Liver (tissue), 9 donors: ENCODE measurements around the gene PGAM2. TPM values are rescaled to one million over a fixed set of nuclear protein-coding genes. Genes with fewer than 3 reads are reported as not detected.

Experiments
- DNase-seq: peaks from one replicate; pipeline ENCODE4 v3.0.0-alpha.2; 2017; ENCODE audit warnings: low spot score
- H3K27ac ChIP-seq, 2 donors: one replicate each; pipeline ENCODE4 v1.7.0; 2013; ENCODE audit warnings: inconsistent platforms in 2 of 2, low read length in 2 of 2, control low read depth in 1 of 2, low read depth in 1 of 2, mild to moderate bottlenecking in 1 of 2
- H3K27me3 ChIP-seq, 4 donors: one replicate each; pipeline versions ENCODE4 v1.6.1 to v1.7.0; 2013; ENCODE audit warnings: low read length in 3 of 4, inconsistent platforms in 1 of 4, mild to moderate bottlenecking in 1 of 4, moderate library complexity in 1 of 4; ENCODE audit not compliant: control insufficient read depth in 4 of 4, insufficient read depth in 4 of 4
- H3K36me3 ChIP-seq, 4 donors: one replicate each; pipeline versions ENCODE4 v1.6.1 to v1.7.0; 2013; ENCODE audit warnings: low read length in 3 of 4, mild to moderate bottlenecking in 3 of 4, low read depth in 1 of 4, moderate library complexity in 1 of 4; ENCODE audit not compliant: control insufficient read depth in 4 of 4, insufficient read depth in 3 of 4
- H3K4me1 ChIP-seq, 4 donors: one replicate each; pipeline versions ENCODE4 v1.6.1 to v1.7.0; 2013; ENCODE audit warnings: low read length in 3 of 4, mild to moderate bottlenecking in 3 of 4, moderate library complexity in 1 of 4; ENCODE audit not compliant: control insufficient read depth in 4 of 4, insufficient read depth in 4 of 4
- H3K4me3 ChIP-seq, 3 donors: one replicate each; pipeline versions ENCODE4 v1.6.1 to v1.7.0; 2013; ENCODE audit warnings: low read length in 3 of 3, control low read depth in 1 of 3, low read depth in 1 of 3, mild to moderate bottlenecking in 1 of 3
- H3K9ac ChIP-seq, 2 donors: one replicate each; pipeline ENCODE4 v1.7.0; 2013; ENCODE audit warnings: low read length in 2 of 2, mild to moderate bottlenecking in 2 of 2, moderate library complexity in 2 of 2, control low read depth in 1 of 2, low read depth in 1 of 2
- H3K9me3 ChIP-seq, 4 donors: one replicate each; pipeline versions ENCODE4 v1.6.1 to v1.7.0; 2013; ENCODE audit warnings: low read length in 3 of 4; ENCODE audit not compliant: control insufficient read depth in 4 of 4
- EGR1 ChIP-seq, 2 donors: IDR thresholded peaks; 2 replicates each; pipeline ENCODE4 v1.6.1; 2016 to 2018; ENCODE audit warnings: antibody characterized with exemption in 2 of 2, low read depth in 2 of 2
- FOXA1 ChIP-seq: IDR thresholded peaks from 2 replicates; pipeline ENCODE4 v1.6.1; 2016; ENCODE audit warnings: antibody characterized with exemption
- FOXA2 ChIP-seq: IDR thresholded peaks from 2 replicates; pipeline ENCODE4 v1.6.1; 2016; ENCODE audit warnings: antibody characterized with exemption
- GABPA ChIP-seq, 2 donors: IDR thresholded peaks in 1 of 2; conservative IDR thresholded peaks in 1 of 2; 2 replicates each; pipeline ENCODE4 v1.6.1; 2016; ENCODE audit warnings: antibody characterized with exemption in 2 of 2, mild to moderate bottlenecking in 1 of 2, moderate library complexity in 1 of 2
- HNF4A ChIP-seq, 2 donors: conservative IDR thresholded peaks; 2 replicates each; pipeline ENCODE4 v1.6.1; 2016; ENCODE audit warnings: antibody characterized with exemption in 2 of 2, mild to moderate bottlenecking in 2 of 2
- HNF4G ChIP-seq: IDR thresholded peaks from 2 replicates; pipeline ENCODE4 v1.6.1; 2016; ENCODE audit warnings: antibody characterized with exemption
- NR2F2 ChIP-seq: IDR thresholded peaks from 2 replicates; pipeline ENCODE4 v1.6.1; 2016; ENCODE audit warnings: antibody characterized with exemption
- RAD21 ChIP-seq, 2 donors: IDR thresholded peaks; 2 replicates each; pipeline ENCODE4 v1.6.1; 2016; ENCODE audit warnings: antibody characterized with exemption in 2 of 2, mild to moderate bottlenecking in 2 of 2
- RXRA ChIP-seq, 2 donors: IDR thresholded peaks; 2 replicates each; pipeline ENCODE4 v1.6.1; 2017 to 2018; ENCODE audit warnings: antibody characterized with exemption in 2 of 2, mild to moderate bottlenecking in 1 of 2
- TAF1 ChIP-seq: conservative IDR thresholded peaks from 2 replicates; pipeline ENCODE4 v1.6.1; 2016; ENCODE audit warnings: antibody characterized with exemption, mild to moderate bottlenecking
- YY1 ChIP-seq: IDR thresholded peaks from 2 replicates; pipeline ENCODE4 v1.6.1; 2016; ENCODE audit warnings: antibody characterized with exemption, mild to moderate bottlenecking
- WGBS: extraction: QIAGEN DNeasy Blood & Tissue Kit; methylation state at CpG from one replicate; pipeline ENCODE4 v1.1.7; 2013; 5-methylcytosine and 5-hydroxymethylcytosine counted together
- polyA plus RNA-seq, 2 donors: library from polyadenylated mRNA; stranded (reverse) in 1 of 2; unstranded in 1 of 2; fragments of 200-250 nt in 1 of 2; fragments of >200 nt in 1 of 2; fragmentation: Nextera tagmentation in 1 of 2; extraction: Ambion mirVana in 1 of 2; gene quantifications; one replicate each; pipeline versions ENCODE4 v1.2.1 to v1.2.3, GENCODE V29; 2013 to 2015
- total RNA-seq, 2 donors: library from RNA; depleted of rRNA; stranded (reverse); fragments of >200 nt; gene quantifications; one replicate each; pipeline ENCODE4 v1.2.3, GENCODE V29; 2014
- TF ChIP-seq, protein P1 (sequence below): IDR thresholded peaks from 2 replicates; pipeline ENCODE4 v1.6.1; 2016; ENCODE audit warnings: antibody characterized with exemption
- TF ChIP-seq, protein P2 (sequence below): IDR thresholded peaks from 2 replicates; pipeline ENCODE4 v1.6.1; 2016; ENCODE audit warnings: antibody characterized with exemption, mild to moderate bottlenecking
- TF ChIP-seq, protein P3 (sequence below): IDR thresholded peaks from 2 replicates; pipeline ENCODE4 v1.6.1; 2016; ENCODE audit warnings: antibody characterized with exemption
- TF ChIP-seq, protein P4 (sequence below): IDR thresholded peaks from 2 replicates; pipeline ENCODE4 v1.6.1; 2016; ENCODE audit warnings: antibody characterized with exemption
- TF ChIP-seq, protein P5 (sequence below): fragments of 150-350 bp; IDR thresholded peaks from 2 replicates; pipeline ENCODE4 v1.5.1; 2017; ENCODE audit warnings: improper control_type of control experiment, low read depth, low read length; ENCODE audit not compliant: missing input control
- donor health status: healthy.
- donor health status: healthy.
- donor health status: healthy.
- donor health status: healthy.
- donor health status: healthy.

Gene PGAM2
- total and polyA plus RNA-seq, 4 donors = 0.13 to 2.3 (median 0.49) TPM

DNA sequence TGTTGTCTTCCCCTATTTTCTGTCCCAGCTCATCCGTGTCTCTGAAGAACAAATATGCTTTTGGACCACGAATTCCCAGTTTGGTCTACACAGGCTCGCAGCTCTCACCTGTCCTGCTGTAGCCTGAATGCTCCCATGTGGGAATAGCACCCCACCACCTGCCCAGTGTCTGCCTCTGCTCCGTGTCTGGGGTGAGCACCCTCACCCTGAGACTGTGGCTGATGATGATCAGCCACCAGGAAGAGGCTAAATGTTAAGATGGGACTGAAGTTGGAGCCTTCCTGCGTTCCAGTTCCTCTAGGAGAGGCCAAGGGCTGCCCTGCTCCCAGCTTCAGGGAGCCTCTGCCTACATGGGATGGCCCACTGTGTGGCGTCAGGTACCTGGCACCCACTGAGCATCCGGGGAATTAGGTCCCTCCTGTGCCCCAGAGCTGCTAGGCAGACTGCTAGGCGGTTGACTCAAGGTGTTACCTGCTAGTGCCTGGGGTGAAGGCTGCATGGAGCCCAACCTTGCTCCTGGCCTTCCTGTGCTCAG is 3.7 kb downstream of the PGAM2 start:
- WGBS = 91% methylated on average over 8 of the region's 8 CpGs
- peaks cover 18 to 48% (median 25%) of the 10 kb centered on the region in 4 donors for H3K36me3 ChIP-seq
- peaks cover 10 to 28% (median 20%) of the 10 kb centered on the region in 4 donors for H3K4me1 ChIP-seq
- H3K9ac ChIP-seq = no peak overlapping the region
- H3K9me3 ChIP-seq = no peaks in the 10 kb centered on the region
- no peak for DNase-seq
- no peaks in the 10 kb centered on the region for H3K27me3 ChIP-seq
- H3K27ac ChIP-seq = no peak overlapping the region
- no peak for TF ChIP-seq HNF4A (conservative IDR thresholded peaks at IDR 0.05)
- TF ChIP-seq FOXA1 = no peak
- TF ChIP-seq FOXA2 = no peak
- TF ChIP-seq, protein P1, sequence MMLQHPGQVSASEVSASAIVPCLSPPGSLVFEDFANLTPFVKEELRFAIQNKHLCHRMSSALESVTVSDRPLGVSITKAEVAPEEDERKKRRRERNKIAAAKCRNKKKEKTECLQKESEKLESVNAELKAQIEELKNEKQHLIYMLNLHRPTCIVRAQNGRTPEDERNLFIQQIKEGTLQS = no peak
- no peak for TF ChIP-seq NR2F2
- TF ChIP-seq, protein P2, sequence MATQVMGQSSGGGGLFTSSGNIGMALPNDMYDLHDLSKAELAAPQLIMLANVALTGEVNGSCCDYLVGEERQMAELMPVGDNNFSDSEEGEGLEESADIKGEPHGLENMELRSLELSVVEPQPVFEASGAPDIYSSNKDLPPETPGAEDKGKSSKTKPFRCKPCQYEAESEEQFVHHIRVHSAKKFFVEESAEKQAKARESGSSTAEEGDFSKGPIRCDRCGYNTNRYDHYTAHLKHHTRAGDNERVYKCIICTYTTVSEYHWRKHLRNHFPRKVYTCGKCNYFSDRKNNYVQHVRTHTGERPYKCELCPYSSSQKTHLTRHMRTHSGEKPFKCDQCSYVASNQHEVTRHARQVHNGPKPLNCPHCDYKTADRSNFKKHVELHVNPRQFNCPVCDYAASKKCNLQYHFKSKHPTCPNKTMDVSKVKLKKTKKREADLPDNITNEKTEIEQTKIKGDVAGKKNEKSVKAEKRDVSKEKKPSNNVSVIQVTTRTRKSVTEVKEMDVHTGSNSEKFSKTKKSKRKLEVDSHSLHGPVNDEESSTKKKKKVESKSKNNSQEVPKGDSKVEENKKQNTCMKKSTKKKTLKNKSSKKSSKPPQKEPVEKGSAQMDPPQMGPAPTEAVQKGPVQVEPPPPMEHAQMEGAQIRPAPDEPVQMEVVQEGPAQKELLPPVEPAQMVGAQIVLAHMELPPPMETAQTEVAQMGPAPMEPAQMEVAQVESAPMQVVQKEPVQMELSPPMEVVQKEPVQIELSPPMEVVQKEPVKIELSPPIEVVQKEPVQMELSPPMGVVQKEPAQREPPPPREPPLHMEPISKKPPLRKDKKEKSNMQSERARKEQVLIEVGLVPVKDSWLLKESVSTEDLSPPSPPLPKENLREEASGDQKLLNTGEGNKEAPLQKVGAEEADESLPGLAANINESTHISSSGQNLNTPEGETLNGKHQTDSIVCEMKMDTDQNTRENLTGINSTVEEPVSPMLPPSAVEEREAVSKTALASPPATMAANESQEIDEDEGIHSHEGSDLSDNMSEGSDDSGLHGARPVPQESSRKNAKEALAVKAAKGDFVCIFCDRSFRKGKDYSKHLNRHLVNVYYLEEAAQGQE = no peak
- TF ChIP-seq RXRA (IDR thresholded peaks at IDR 0.05) = no peak
- TF ChIP-seq GABPA (IDR thresholded peaks at IDR 0.05 in 1 of 2, conservative IDR thresholded peaks at IDR 0.05 in 1 of 2) = no peak
- TF ChIP-seq, protein P3, sequence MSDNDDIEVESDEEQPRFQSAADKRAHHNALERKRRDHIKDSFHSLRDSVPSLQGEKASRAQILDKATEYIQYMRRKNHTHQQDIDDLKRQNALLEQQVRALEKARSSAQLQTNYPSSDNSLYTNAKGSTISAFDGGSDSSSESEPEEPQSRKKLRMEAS = no peak
- TF ChIP-seq, protein P4, sequence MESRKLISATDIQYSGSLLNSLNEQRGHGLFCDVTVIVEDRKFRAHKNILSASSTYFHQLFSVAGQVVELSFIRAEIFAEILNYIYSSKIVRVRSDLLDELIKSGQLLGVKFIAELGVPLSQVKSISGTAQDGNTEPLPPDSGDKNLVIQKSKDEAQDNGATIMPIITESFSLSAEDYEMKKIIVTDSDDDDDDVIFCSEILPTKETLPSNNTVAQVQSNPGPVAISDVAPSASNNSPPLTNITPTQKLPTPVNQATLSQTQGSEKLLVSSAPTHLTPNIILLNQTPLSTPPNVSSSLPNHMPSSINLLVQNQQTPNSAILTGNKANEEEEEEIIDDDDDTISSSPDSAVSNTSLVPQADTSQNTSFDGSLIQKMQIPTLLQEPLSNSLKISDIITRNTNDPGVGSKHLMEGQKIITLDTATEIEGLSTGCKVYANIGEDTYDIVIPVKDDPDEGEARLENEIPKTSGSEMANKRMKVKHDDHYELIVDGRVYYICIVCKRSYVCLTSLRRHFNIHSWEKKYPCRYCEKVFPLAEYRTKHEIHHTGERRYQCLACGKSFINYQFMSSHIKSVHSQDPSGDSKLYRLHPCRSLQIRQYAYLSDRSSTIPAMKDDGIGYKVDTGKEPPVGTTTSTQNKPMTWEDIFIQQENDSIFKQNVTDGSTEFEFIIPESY = no peak
- TF ChIP-seq, protein P5, sequence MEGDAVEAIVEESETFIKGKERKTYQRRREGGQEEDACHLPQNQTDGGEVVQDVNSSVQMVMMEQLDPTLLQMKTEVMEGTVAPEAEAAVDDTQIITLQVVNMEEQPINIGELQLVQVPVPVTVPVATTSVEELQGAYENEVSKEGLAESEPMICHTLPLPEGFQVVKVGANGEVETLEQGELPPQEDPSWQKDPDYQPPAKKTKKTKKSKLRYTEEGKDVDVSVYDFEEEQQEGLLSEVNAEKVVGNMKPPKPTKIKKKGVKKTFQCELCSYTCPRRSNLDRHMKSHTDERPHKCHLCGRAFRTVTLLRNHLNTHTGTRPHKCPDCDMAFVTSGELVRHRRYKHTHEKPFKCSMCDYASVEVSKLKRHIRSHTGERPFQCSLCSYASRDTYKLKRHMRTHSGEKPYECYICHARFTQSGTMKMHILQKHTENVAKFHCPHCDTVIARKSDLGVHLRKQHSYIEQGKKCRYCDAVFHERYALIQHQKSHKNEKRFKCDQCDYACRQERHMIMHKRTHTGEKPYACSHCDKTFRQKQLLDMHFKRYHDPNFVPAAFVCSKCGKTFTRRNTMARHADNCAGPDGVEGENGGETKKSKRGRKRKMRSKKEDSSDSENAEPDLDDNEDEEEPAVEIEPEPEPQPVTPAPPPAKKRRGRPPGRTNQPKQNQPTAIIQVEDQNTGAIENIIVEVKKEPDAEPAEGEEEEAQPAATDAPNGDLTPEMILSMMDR = no peak
- no peak overlapping the region for H3K4me3 ChIP-seq

DNA sequence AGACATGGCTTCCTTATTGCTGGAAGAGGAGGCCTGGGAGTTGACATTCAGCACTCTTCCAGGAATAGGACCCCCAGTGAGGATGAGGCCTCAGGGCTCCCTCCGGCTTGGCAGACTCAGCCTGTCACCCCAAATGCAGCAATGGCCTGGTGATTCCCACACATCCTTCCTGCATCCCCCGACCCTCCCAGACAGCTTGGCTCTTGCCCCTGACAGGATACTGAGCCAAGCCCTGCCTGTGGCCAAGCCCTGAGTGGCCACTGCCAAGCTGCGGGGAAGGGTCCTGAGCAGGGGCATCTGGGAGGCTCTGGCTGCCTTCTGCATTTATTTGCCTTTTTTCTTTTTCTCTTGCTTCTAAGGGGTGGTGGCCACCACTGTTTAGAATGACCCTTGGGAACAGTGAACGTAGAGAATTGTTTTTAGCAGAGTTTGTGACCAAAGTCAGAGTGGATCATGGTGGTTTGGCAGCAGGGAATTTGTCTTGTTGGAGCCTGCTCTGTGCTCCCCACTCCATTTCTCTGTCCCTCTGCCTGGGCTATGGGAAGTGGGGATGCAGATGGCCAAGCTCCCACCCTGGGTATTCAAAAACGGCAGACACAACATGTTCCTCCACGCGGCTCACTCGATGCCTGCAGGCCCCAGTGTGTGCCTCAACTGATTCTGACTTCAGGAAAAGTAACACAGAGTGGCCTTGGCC is 4.3 kb downstream of the PGAM2 start:
- Histone ChIP-seq H3K4me1 (peaks cover 10 to 28% (median 20%) of the 10 kb centered on the region in 4 donors), H3K27me3 (no peaks in the 10 kb centered on the region), H3K36me3 (peaks cover 18 to 53% (median 28%) of the 10 kb centered on the region in 4 donors), H3K9me3 (no peaks in the 10 kb centered on the region), H3K4me3 (no peak overlapping the region), H3K9ac (no peak overlapping the region), H3K27ac (no peak overlapping the region)
- TF ChIP-seq RXRA (IDR thresholded peaks at IDR 0.05) (no peak), TAF1 (no peak), HNF4A (conservative IDR thresholded peaks at IDR 0.05) (no peak), FOXA1 (no peak), YY1 (no peak), HNF4G (no peak), FOXA2 (no peak), NR2F2 (no peak), EGR1 (IDR thresholded peaks at IDR 0.05; ENCODE audit: low read depth in 2 of 2) (no peak), RAD21 (IDR thresholded peaks at IDR 0.05) (no peak), GABPA (IDR thresholded peaks at IDR 0.05 in 1 of 2, conservative IDR thresholded peaks at IDR 0.05 in 1 of 2) (no peak)
- TF ChIP-seq, protein P3 = no peak
- TF ChIP-seq, protein P5 = no peak
- 89% methylated on average over 8 of the region's 8 CpGs for WGBS
- DNase-seq = no peak
